ENCODE measurements around the gene IRF5.
"Not testable (repeated sequence)": the region's sequence is repeated elsewhere in the genome, so short reads cannot be mapped to it uniquely, and the experiment has no call there.

Gene IRF5

DNA sequence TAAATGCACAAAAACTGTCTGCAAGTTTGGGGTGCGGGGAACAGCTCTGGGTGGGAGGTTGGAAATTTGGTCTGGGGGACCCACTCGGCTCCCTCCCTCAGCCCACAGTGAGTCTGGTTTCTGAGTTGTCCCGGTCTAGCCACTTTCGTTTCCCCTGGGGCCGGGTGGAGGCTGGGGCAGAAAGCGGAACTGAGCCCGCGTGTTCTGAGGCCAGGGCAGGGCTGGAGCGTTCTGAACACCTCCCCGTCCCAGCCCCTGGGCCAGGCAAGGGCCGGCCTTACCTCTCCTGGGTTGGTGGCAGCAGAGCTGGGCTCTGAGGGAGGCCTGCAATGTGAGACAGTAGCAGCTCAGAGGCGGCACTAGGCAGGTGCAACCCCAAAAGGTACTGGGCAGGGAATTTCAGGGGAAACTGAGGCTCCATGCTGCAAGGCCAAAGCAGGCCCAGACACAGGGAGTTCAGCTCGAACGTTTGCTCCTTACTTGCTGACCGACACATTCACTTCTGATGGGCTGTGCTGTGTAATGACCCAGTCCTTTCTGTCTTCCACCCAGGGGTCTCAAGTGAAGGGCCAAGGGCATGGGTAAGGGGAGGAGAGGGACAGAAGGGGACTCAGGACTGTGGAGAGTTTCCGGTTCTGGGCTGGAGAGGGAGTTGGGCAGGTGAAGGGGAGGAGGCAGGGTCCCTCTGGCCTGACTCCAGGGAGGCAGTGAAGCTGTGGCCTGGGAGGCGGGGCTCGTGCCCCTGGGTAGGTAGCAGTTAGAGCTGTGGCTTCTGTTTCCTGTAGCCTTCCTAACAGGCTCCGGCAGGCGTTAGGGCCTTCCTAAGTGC lies 3.0 kb downstream of the IRF5 start:
- DNase-seq (ENCODE audit: low spot score) = peak; percentile 21

DNA sequence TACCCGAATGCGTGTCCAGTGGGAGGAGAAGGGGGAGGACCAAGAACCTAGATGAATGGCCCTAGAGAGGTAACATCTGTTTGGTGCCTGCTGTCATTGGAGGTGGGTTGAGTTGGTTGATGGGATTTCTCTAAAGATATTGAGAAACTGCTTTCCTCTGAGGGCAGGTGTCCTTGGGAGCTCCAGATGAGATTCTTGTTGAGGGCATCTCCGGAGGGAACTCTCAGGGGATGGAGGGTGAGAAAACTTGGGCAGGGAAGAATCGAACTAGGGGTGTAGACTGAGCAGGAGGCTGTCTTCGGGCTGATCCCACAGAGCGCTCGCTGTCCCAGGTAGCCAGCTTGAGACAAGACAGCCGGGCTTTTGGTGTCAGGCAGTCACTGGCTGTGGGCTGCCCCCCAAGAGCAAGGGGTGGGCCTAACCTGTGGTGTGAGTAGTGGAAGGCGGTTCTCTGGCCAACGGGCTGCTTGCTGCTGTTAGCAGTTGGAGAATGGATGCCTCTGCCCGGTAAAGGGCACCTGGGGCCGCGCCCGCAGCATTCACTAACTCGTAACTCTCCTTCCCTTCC lies 3.7 kb downstream of the IRF5 start:
- no peak for DNase-seq (ENCODE audit: low spot score)

DNA sequence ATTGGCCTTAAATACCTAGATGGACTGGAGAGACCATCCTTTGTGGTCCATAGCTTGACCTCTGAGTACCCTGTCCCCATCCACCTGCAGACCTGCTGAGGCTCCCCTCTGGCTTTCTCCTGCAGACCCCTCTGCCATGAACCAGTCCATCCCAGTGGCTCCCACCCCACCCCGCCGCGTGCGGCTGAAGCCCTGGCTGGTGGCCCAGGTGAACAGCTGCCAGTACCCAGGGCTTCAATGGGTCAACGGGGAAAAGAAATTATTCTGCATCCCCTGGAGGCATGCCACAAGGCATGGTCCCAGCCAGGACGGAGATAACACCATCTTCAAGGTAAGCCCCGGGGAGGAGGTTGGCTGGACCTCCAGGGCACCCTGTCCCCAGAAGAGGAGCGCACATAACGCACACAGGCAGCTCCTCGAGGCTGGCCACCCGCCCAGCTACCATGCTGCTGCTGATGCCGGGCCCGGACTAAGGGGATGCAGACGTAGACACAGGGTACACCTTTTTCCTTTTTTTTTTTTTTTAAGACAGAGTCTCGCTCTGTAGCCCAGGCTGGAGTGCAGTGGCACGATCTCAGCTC lies 4.3 kb downstream of the IRF5 start:
- DNase-seq (ENCODE audit: low spot score) = no peak

DNA sequence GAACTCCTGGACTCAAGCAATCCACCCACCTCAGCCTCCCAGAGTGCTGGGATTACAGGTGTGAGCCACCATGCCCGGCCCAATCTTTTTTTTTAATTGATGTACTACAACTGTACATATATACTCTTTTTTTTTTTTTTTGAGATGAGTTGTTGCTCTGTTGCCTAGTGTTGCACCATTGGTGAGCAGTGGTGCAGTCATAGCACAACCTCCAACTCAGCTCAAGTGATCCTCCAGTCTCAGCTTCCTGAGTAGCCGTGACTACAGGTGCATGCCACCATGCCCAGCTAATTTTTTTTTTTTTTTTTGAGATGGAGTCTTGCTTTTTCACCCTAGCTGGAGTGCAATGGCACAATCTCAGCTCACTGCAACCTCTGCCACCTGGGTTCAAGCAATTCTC lies 5.5 kb downstream of the IRF5 start:
- DNase-seq (ENCODE audit: low spot score) = not testable (repeated sequence)

DNA sequence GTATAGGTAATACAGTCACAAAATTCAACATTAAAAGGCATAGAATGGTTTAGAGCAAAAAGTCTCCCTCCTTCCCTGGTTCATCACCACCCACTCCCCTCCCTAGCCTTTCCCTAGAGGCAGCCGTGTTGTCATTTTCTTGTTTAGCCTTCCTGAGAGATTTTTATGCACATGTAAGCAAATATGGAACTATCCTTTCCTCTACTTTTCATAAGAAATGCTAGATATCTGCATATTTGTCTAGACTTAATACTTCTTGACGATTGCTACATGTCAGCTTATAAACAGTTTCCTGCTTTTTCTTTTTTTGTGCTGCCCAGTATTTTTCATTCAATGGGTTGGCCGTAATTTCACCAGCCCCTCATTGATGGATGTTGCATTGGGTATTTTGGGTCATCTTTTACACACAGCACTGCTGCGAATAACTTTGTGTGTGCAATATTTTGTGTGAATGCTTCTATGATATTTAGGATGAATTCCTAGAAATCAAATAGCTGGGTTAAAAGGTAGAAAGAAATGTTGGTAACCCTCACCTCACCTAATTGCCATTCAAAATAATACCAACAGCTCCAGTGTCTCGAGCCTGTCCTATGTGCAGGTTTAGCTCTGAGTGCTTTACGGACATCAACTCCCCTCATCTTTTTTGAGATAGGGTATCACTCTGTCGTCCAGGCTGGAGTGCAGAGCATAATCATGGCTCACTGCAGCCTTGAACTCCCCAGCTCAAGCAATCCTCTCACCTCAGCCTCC lies 6.9 kb downstream of the IRF5 start:
- DNase-seq (ENCODE audit: low spot score) = no peak

DNA sequence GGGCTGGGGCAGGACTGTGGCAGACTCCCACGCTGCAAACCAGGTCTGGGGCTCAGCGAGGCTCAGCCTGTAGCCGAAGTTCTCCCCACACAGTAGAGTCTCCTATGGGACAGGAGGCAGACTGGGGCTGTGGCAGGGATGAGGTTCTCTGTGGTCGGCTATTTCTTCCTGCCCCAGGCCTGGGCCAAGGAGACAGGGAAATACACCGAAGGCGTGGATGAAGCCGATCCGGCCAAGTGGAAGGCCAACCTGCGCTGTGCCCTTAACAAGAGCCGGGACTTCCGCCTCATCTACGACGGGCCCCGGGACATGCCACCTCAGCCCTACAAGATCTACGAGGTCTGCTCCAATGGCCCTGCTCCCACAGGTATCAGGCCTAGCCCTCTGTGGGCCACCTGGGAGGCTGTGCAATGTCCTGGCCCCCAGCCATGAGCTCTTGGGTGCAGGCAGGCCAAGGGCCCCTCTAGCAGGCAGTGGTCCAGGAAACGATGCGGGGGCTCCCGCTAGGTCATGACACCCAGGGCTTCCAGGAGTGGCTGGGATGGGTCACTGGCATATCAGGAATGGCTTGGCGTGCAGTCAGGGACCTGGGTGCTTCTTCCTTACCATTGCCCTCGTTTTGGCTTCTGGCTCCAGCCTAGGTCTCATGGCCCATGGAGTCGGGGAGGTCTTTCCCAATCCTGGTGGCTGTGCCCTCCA lies 8.1 kb downstream of the IRF5 start:
- no peak for DNase-seq (ENCODE audit: low spot score)

DNA sequence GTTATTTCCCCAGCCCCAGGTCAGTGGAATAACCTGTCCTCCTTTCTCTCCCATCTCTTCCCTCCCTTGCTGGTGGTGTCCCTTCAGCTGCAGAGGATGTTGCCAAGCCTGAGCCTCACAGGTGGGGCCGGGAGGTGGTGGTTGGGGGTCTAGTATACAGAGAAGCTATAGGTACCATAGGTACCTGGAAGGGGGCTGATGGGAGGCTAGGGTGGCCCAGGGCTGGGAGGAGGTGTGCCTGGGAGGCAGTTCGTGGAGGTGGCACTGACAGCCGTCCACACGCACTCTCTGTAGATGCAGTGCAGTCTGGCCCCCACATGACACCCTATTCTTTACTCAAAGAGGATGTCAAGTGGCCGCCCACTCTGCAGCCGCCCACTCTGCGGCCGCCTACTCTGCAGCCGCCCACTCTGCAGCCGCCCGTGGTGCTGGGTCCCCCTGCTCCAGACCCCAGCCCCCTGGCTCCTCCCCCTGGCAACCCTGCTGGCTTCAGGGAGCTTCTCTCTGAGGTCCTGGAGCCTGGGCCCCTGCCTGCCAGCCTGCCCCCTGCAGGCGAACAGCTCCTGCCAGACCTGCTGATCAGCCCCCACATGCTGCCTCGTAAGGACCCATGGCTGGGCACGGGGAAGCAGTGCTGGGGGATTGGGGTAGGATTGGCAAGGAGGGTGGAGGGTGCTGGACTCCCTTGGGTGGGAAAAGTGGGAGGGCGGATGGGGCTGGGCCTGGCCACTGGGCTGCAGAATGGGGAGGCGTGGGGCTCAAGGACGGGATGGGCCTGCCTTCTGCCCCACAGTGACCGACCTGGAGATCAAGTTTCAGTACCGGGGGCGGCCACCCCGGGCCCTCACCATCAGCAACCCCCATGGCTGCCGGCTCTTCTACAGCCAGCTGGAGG lies 9.5 kb downstream of the IRF5 start:
- no peak for DNase-seq (ENCODE audit: low spot score)

DNA sequence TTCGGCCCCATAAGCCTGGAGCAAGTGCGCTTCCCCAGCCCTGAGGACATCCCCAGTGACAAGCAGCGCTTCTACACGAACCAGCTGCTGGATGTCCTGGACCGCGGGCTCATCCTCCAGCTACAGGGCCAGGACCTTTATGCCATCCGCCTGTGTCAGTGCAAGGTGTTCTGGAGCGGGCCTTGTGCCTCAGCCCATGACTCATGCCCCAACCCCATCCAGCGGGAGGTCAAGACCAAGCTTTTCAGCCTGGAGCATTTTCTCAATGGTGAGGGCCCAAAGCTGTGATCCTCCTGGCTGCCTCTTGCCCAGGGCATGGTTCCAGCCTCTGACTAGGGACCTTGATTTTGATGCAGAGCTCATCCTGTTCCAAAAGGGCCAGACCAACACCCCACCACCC lies 10.1 kb downstream of the IRF5 start:
- no peak for DNase-seq (ENCODE audit: low spot score)

DNA sequence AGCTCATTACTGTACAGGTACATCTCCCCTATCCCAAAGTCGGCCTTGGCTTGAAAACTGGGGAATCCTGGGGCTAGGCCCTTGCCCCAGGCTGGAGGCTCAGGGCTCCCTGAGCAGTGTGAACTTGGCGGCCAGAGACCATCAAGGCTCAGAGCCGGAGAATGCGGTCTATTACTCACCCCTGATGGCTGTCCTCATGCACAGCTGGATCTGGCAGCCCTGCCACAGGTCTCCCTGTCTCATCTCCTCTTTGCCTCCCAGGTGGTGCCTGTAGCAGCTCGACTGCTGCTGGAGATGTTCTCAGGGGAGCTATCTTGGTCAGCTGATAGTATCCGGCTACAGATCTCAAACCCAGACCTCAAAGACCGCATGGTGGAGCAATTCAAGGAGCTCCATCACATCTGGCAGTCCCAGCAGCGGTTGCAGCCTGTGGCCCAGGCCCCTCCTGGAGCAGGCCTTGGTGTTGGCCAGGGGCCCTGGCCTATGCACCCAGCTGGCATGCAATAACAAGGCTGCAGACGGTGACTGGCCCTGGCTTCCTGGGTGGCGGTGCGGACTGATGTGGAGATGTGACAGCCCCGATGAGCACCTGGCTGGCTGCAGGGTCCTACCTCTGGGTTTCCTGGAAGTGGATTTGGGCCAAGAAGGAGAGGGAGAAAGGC lies 10.7 kb downstream of the IRF5 start:
- DNase-seq (ENCODE audit: low spot score) = no peak

DNA sequence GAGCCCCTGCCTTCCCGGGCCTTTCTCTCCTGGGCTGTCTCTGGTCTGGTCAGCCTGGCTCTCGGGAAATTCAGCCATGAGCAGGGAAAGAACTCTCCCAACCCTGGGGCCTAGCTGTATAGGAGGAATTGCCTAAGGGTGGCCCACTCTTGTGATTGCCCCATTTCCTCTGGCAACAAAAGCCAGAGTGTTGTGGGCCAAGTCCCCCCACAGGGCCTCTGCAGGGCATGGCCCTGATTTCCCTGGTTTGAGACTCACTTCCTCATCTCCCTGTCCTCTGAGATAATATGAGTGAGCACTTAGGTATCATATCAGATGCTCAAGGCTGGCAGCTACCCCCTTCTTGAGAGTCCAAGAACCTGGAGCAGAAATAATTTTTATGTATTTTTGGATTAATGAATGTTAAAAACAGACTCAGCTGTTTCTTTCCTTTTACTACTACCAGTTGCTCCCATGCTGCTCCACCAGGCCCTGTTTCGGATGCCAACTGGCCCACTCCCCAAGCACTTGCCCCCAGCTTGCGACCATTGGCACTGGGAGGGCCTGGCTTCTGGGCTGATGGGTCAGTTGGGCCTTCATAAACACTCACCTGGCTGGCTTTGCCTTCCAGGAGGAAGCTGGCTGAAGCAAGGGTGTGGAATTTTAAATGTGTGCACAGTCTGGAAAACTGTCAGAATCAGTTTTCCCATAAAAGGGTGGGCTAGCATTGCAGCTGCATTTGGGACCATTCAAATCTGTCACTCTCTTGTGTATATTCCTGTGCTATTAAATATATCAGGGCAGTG lies 11.4 kb downstream of the IRF5 start:
- no peak for DNase-seq (ENCODE audit: low spot score)

DNA sequence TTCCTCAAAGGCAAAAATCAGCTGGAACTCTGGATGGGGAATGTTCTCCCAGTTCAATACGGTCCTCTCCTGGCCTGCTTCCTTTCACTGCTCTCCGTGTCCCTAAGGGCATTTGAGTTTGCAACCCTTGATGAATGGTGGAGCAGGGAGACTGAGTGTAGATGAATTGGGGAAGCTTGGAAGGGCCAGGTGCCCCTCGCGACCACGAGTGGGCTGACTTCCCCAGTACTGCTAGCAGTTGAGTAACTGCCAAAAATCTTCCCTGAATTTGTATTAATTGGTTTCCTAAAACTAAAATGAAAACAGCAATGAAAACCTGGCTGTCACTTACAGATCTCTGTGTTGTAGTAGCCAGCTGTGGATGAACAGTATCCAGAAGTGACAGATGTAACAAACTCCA lies 13.6 kb downstream of the IRF5 start:
- DNase-seq (ENCODE audit: low spot score) = no peak

DNA sequence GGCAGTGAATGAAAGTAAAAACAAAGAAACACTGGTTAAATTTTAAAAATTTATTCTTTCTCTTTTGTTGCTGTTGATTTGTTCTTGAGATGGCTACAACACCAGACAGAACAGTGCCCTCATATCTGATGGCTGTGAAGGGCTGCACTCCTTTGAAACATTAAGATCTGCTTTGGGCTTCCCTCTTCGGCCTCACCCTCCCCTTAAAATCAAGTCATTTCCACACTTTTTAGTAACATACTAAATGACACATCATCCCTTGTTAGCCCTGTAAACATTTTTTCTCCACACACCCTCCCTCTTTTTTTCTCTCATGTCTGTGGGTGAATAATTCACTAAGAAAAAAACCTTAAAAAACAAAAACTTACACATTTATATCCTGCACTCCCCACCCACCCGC lies 16.4 kb downstream of the IRF5 start:
- no peak for DNase-seq (ENCODE audit: low spot score)

DNA sequence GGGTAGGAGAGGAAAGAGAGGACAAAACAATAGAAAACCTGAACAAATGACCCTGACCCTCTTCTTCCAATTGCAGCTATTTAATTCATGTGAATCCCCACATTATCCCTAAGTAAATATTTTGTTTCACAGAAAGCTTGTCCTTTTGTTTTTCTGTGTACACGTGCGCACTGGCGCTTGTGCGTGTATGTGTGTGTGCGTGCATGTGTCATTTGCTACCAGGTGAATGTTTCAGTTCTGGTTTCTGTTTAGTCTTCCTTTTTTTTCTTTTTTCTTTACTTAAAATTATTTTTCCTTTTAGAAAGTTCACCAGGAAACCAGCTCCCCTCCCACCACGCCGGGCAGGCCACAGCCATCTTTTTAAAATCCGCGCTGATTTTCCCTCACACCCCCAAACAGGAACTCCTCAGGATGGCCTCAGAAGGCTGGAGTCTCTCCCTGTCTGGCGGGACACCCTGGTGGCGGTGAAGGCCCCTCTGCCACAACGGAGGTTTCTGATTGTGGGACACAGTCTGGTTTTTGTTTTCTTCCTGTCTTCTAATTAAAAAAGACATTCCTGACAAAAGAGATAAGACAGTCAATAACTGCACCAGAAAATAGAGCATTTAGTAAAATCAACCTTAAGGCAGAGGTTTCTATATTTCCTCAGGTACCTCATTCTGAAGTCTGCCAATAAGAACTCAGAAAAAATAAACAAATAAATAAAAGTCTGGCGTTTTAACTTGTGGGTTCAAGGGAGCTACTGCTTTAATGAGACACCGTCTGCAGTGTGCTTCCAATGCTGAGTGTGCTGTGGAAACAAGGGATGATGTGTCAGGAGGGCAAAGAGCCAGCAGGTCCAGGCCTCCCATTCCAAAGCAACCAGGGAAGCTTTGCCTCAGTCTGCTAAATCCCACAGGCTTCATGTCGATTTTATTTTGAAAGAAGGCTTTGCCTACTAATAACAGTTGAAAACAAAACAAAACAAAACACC lies 17.4 kb downstream of the IRF5 start:
- no peak for DNase-seq (ENCODE audit: low spot score)

DNA sequence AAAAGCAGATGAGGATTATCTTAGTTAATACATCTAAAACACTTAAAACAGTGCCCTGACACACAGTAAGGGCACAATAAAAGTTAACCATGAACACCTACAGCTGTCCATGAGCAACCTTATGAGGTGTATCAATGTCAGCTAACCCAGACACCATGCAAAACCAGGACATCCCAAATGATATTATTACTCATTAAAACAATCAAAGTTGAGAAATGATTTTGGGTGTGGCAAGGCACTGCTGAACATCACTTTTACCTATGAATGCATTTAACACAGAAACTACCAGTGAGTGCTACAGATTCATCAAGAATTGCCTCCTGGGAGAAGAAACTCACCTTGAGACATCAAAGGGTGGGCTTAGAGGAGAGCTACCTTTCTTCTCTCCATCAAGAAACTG lies 18.3 kb downstream of the IRF5 start:
- no peak for DNase-seq (ENCODE audit: low spot score)

DNA sequence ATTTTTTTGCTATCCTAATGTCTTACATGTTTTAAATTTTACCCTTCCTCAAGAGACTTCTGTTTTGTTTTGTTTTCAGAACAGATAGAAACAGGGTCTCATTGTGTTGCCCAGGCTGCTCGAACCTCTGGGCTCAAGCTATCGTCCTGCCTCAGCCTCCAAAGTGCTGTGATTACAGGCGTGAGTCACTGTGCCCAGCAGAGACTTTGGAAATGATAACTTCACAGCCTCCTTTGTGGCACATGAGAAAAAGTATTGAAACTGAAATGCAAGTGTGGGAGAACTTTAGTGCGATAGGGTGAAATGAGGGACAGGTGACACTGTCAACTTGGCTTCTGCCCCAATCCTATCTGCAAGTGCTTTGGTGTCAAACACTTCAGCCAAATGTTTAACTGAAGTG lies 21.6 kb downstream of the IRF5 start:
- no peak for DNase-seq (ENCODE audit: low spot score)

DNA sequence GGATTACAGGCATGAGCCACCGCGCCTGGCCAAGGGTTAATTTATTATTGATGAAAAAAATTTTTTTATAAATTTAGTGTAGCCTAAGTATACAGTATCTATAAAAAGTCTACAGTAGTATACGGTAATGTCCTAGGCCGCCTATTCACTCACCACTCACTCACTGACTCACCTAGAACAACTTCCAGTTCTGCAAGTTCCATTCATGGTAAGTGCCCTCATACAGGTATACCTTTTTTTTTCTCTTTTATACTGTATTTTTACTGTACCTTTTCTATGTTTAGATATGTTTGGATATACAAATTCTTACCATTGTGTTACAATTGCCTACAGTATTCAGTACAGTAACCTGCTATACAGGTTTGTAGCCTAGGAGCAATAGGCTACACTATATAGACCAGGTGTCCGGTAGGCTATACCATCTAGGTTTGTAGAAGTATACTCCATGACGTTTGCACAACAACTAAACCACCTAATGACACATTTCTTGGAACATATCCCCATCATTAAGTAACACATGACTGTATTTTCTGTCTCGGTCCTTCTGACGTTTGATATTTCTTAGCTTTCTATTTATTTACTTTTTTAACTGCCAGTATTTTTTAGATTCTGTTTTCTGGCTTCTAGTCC lies 23.4 kb downstream of the IRF5 start:
- DNase-seq (ENCODE audit: low spot score) = no peak

DNA sequence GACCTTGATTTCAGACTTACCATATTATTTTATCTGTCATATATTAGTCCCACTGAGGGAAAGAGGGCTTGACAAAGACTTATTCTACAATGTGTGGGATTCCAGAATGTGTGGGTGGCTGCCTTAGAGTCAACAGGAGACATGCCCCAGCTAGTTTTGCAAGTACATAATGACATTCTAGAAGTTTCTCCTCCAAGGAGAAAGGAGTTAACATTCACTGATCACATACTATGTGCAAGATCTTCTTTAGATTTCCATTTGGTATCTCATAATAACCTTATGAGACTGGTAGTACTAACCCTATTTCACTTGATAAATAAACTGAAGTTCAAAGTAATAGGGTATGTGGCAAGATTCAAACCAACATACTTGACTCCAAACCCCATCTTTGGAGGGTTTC lies 25.2 kb downstream of the IRF5 start:
- DNase-seq (ENCODE audit: low spot score) = no peak

DNA sequence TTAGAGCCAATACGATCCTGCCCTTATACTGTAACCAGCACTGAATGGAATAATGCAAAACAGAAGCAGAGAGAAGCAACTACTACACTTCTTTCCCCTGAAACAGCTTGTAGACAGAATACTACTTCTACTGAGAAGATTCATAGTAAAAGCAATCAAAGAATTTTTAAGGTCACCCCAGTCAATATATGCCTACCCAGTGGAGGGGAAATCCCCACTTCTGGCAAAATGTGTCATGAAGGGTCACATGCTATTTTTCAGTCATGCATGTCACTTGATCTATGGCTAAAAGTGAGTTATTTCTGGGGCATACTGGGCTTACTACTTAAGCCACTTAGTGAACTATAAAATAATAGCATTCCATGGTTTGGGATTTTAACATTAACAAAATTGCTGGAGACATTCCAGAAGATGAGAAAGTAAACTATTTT lies 25.6 kb downstream of the IRF5 start:
- DNase-seq (ENCODE audit: low spot score) = no peak
